22Rv1 (cell line): ENCODE results near the gene RAB40B.

Experiments used
- CTCF ChIP-seq: fragments of 450-650 bp; IDR thresholded peaks from 2 replicates; pipeline ENCODE4 v1.5.1; 2017; ENCODE audit warnings: mild to moderate bottlenecking
- ZFX ChIP-seq: fragments of 450-650 bp; IDR thresholded peaks from 2 replicates; pipeline ENCODE4 v1.6.1; 2017; ENCODE audit warnings: antibody characterized with exemption, borderline replicate concordance

- no peak for TF ChIP-seq CTCF
- no peak for TF ChIP-seq ZFX
These were observed 24.8 kb upstream of the RAB40B start for GRCh38 chr17:82723169-82723807.
